ENCODE data around the gene HSD17B2.
"Not testable (repeated sequence)": the region's sequence is repeated elsewhere in the genome, so short reads cannot be mapped to it uniquely, and the experiment has no call there.

HSD17B2 gene

GRCh38 chr16:82005027-82005830, 29.8 kb upstream of the HSD17B2 start:
- 67 to 71% methylated on average over 2 to 4 of the region's 6 CpGs for WGBS, 2 experiments (ENCODE audit: insufficient coverage in 2 of 2)
- no peaks in the 10 kb centered on the region for H3K36me3 ChIP-seq (ENCODE audit: control insufficient read depth, insufficient read depth, low read length)
- peaks cover 21% of the 10 kb centered on the region for H3K9me3 ChIP-seq (ENCODE audit: control insufficient read depth, low read length)
- no peak overlapping the region for H3K27ac ChIP-seq (ENCODE audit: low read depth, low read length, severe bottlenecking)
- H3K4me1 ChIP-seq (ENCODE audit: control insufficient read depth, insufficient read depth, low read length, poor library complexity, severe bottlenecking) = peaks cover 11% of the 10 kb centered on the region
- no peak overlapping the region for H3K4me3 ChIP-seq (ENCODE audit: extremely low read depth, insufficient read depth, low read length, poor library complexity, severe bottlenecking)

DNA sequence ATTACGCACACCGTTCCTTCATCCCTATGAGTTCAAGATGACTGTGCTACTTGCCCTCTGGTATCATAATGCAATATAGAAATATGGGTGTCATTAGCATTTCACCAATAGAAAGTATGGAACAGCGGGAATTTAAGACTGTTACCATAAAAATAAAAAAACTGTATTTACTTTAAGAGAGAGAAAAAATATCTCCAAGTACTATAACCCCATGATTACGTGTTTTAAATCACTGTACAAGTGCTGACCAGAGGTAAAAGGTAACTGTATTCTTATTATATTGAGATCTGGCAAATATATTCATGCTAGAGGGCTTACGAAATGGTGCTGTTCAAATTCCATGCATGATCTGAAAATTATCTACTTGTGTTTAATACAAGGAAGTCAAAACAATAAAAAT, 29.0 kb upstream of the HSD17B2 start:
- no CpG with 5 or more reads among the region's 5 CpGs for WGBS, 2 experiments (ENCODE audit: insufficient coverage in 2 of 2)
- Histone ChIP-seq H3K27ac (ENCODE audit: low read depth, low read length, severe bottlenecking) (no peak overlapping the region), H3K36me3 (ENCODE audit: control insufficient read depth, insufficient read depth, low read length) (no peaks in the 10 kb centered on the region), H3K9me3 (ENCODE audit: control insufficient read depth, low read length) (peaks cover 23% of the 10 kb centered on the region), H3K4me1 (ENCODE audit: control insufficient read depth, insufficient read depth, low read length, poor library complexity, severe bottlenecking) (peaks cover 11% of the 10 kb centered on the region), H3K4me3 (ENCODE audit: extremely low read depth, insufficient read depth, low read length, poor library complexity, severe bottlenecking) (no peak overlapping the region)

- Histone ChIP-seq H3K4me3 (ENCODE audit: extremely low read depth, insufficient read depth, low read length, poor library complexity, severe bottlenecking) (no peak overlapping the region), H3K27ac (ENCODE audit: low read depth, low read length, severe bottlenecking) (no peak overlapping the region), H3K4me1 (ENCODE audit: control insufficient read depth, insufficient read depth, low read length, poor library complexity, severe bottlenecking) (peaks cover 11% of the 10 kb centered on the region), H3K36me3 (ENCODE audit: control insufficient read depth, insufficient read depth, low read length) (no peaks in the 10 kb centered on the region), H3K9me3 (ENCODE audit: control insufficient read depth, low read length) (peaks cover 23% of the 10 kb centered on the region)
- 78 to 94% methylated on average over 1 of the region's 2 CpGs for WGBS, 2 experiments (ENCODE audit: insufficient coverage in 2 of 2)
Measured at GRCh38 chr16:82007189-82007588, 27.9 kb upstream of the HSD17B2 start.

DNA sequence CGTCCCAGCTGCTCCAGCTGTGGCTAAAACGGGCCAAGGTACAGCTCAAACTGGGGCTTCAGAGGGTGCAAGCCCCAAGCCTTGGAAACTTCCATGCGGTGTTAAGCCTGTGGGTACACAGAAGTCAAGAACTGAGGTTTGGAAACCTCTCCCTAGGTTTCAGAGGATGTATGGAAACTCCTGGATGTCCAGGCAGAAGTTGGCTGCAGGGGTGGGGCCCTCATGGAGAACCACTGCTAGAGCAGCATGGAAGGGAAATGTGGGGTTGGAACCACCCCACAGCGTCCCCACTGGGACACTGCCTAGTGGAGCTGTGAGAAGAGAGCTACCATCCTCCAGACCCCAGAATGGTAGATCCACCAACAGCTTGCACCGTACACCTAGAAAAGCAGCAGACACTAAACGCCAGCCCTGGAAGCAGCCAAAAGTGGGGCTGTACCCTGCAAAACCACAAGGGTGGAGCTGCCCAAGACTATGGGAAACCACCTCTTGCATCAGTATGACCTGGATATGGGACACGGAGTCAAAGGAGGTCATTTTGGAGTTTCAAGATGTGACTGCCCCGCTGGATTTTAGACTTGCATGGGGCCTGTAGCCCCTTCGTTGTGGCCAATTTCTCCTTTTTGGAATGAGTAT, 26.0 kb upstream of the HSD17B2 start:
- H3K4me1 ChIP-seq (ENCODE audit: control insufficient read depth, insufficient read depth, low read length, poor library complexity, severe bottlenecking) = peaks cover 11% of the 10 kb centered on the region
- H3K36me3 ChIP-seq (ENCODE audit: control insufficient read depth, insufficient read depth, low read length) = no peaks in the 10 kb centered on the region
- 92 to 96% methylated on average over 7 of the region's 9 CpGs for WGBS, 2 experiments (ENCODE audit: insufficient coverage in 2 of 2)
- peaks cover 23% of the 10 kb centered on the region for H3K9me3 ChIP-seq (ENCODE audit: control insufficient read depth, low read length)
- H3K4me3 ChIP-seq (ENCODE audit: extremely low read depth, insufficient read depth, low read length, poor library complexity, severe bottlenecking) = no peak overlapping the region
- H3K27ac ChIP-seq (ENCODE audit: low read depth, low read length, severe bottlenecking) = no peak overlapping the region

DNA sequence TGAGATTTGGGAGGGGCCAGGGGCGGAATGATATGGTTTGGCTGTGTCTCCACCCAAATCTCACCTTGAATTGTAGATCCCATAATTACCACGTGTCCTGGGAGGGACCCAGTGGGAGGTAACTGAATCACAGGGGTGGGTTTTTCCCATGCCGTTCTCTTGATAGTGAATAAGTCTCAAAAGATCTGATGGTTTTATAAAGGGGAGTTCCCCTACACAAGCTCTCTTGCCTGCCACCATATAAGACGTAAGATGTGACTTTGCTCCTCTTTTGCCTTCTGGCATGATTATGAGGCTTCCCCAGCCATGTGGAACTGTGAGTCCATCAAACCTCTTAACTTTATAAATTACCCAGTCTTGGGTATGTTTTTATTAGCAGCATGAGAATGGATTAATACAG, 25.3 kb upstream of the HSD17B2 start:
- not testable (repeated sequence) for H3K27ac ChIP-seq (ENCODE audit: low read depth, low read length, severe bottlenecking); H3K4me3 ChIP-seq (ENCODE audit: extremely low read depth, insufficient read depth, low read length, poor library complexity, severe bottlenecking); H3K36me3 ChIP-seq (ENCODE audit: control insufficient read depth, insufficient read depth, low read length)
- Histone ChIP-seq H3K9me3 (ENCODE audit: control insufficient read depth, low read length) (peaks cover 23% of the 10 kb centered on the region), H3K4me1 (ENCODE audit: control insufficient read depth, insufficient read depth, low read length, poor library complexity, severe bottlenecking) (peaks cover 10% of the 10 kb centered on the region)
- 100% methylated on average over 1 of the region's 4 CpGs; no CpG with 5 or more reads in 1 of the 2 experiments for WGBS, 2 experiments (ENCODE audit: insufficient coverage in 2 of 2)

GRCh38 chr16:82010649-82011048, 24.4 kb upstream of the HSD17B2 start:
- Histone ChIP-seq H3K27ac (ENCODE audit: low read depth, low read length, severe bottlenecking) (no peak overlapping the region), H3K4me1 (ENCODE audit: control insufficient read depth, insufficient read depth, low read length, poor library complexity, severe bottlenecking) (peaks cover 2% of the 10 kb centered on the region), H3K36me3 (ENCODE audit: control insufficient read depth, insufficient read depth, low read length) (no peaks in the 10 kb centered on the region), H3K4me3 (ENCODE audit: extremely low read depth, insufficient read depth, low read length, poor library complexity, severe bottlenecking) (no peak overlapping the region), H3K9me3 (ENCODE audit: control insufficient read depth, low read length) (peaks cover 26% of the 10 kb centered on the region)
- 82 to 85% methylated on average over 8 of the region's 8 CpGs for WGBS, 2 experiments (ENCODE audit: insufficient coverage in 2 of 2)

GRCh38 chr16:82011199-82011641, 23.8 kb upstream of the HSD17B2 start, which contains the start of gene SDR42E1:
TSS of gene SDR42E1 (minus strand) at chr16:82011470. CDS start at chr16:82000858, 10,612 bp downstream.
- Histone ChIP-seq H3K4me3 (ENCODE audit: extremely low read depth, insufficient read depth, low read length, poor library complexity, severe bottlenecking) (no peak within 1 kb of the TSS), H3K27ac (ENCODE audit: low read depth, low read length, severe bottlenecking) (no peak within 1 kb of the TSS), H3K4me1 (ENCODE audit: control insufficient read depth, insufficient read depth, low read length, poor library complexity, severe bottlenecking) (no peaks in the 10 kb centered on the region), H3K36me3 (ENCODE audit: control insufficient read depth, insufficient read depth, low read length) (no peaks in the 10 kb centered on the region), H3K9me3 (ENCODE audit: control insufficient read depth, low read length) (peaks cover 26% of the 10 kb centered on the region)
- 93% methylated on average over 21 to 32 of the region's 32 CpGs for WGBS, 2 experiments (ENCODE audit: insufficient coverage in 2 of 2)

DNA sequence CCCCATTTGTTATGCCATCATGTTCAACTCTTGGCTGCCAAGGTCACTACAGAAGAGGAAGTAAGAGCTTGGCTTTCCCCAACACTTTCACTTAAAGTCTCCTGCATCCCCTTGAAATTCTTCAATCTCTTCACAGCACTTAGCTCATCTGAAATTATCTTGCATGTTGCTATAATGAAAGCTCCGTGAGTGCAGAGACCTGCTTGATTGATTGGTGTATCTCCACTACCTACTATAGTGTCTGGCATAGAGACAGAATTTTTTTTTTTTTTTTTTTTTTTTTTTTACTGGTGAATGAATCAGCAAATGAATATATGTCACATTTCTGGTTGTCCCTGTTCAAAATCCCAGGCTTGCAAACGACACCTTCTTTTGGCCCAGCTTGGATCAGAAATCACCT, 21.9 kb upstream of the HSD17B2 start:
- H3K27ac ChIP-seq (ENCODE audit: low read depth, low read length, severe bottlenecking) = no peak overlapping the region
- 80% methylated on average over 1 of the region's 2 CpGs; no CpG with 5 or more reads in 1 of the 2 experiments for WGBS, 2 experiments (ENCODE audit: insufficient coverage in 2 of 2)
- no peak overlapping the region for H3K4me3 ChIP-seq (ENCODE audit: extremely low read depth, insufficient read depth, low read length, poor library complexity, severe bottlenecking)
- H3K4me1 ChIP-seq (ENCODE audit: control insufficient read depth, insufficient read depth, low read length, poor library complexity, severe bottlenecking) = no peaks in the 10 kb centered on the region
- no peaks in the 10 kb centered on the region for H3K36me3 ChIP-seq (ENCODE audit: control insufficient read depth, insufficient read depth, low read length)
- peaks cover 21% of the 10 kb centered on the region for H3K9me3 ChIP-seq (ENCODE audit: control insufficient read depth, low read length)

DNA sequence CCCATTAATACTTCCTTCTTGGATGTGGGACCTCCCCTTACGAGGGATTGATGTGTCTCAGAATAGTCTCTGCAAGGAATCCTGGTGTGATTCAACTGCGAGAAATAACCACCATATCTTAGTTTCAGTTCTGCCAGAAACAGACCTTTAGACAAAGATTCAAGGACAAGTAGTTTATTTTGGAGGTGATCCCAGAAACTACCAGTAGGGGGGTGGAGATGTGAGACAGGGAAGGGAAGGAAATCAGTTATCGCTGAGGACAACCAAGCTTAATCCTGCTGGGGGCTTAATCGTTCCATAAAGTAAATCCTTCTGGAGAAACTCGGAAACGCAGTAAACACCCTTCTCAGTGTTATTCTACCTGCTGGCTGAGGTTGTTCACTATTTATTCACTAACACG, 18.8 kb upstream of the HSD17B2 start:
- H3K27ac ChIP-seq (ENCODE audit: low read depth, low read length, severe bottlenecking) = no peak overlapping the region
- 60 to 82% methylated on average over 1 to 3 of the region's 7 CpGs for WGBS, 2 experiments (ENCODE audit: insufficient coverage in 2 of 2)
- no peaks in the 10 kb centered on the region for H3K36me3 ChIP-seq (ENCODE audit: control insufficient read depth, insufficient read depth, low read length)
- peaks cover 3% of the 10 kb centered on the region for H3K9me3 ChIP-seq (ENCODE audit: control insufficient read depth, low read length)
- no peaks in the 10 kb centered on the region for H3K4me1 ChIP-seq (ENCODE audit: control insufficient read depth, insufficient read depth, low read length, poor library complexity, severe bottlenecking)
- no peak overlapping the region for H3K4me3 ChIP-seq (ENCODE audit: extremely low read depth, insufficient read depth, low read length, poor library complexity, severe bottlenecking)

DNA sequence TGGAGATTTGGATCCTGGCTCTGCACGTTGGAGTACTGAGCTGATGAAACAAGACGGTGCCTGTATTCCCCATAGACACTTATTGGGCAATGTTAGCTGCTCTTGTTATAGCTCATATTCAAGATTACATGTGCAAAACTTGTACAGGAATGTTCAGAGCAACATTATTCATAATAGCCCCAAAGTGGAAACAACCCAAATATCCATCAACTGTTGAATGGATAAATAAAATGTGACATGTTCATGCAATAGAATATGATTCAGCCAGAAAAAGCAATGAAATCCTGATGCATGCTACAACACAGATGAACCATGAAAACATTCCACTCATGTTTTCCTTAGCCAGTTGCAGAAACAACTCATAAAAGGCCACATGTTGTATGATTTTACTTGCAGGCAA, 18.1 kb upstream of the HSD17B2 start:
- H3K27ac ChIP-seq (ENCODE audit: low read depth, low read length, severe bottlenecking) = no peak overlapping the region
- WGBS, 2 experiments (ENCODE audit: insufficient coverage in 2 of 2) = 93 to 100% methylated on average over 1 to 2 of the region's 2 CpGs

More for the DNA sequence above, 18.1 kb upstream of the HSD17B2 start:
- no peaks in the 10 kb centered on the region for H3K4me1 ChIP-seq (ENCODE audit: control insufficient read depth, insufficient read depth, low read length, poor library complexity, severe bottlenecking)
- no peak overlapping the region for H3K4me3 ChIP-seq (ENCODE audit: extremely low read depth, insufficient read depth, low read length, poor library complexity, severe bottlenecking)
- H3K36me3 ChIP-seq (ENCODE audit: control insufficient read depth, insufficient read depth, low read length) = no peaks in the 10 kb centered on the region
- peaks cover 3% of the 10 kb centered on the region for H3K9me3 ChIP-seq (ENCODE audit: control insufficient read depth, low read length)
